ENCODE data around the gene PDE9A. TPM values are rescaled to one million over a fixed set of nuclear protein-coding genes. Genes with fewer than 3 reads are reported as not detected.

Gene PDE9A
- polyA plus RNA-seq, 1 experiment, result 0.14 TPM

- POLR2A ChIA-PET, result no interaction called here
- no peak overlapping the region for H3K27ac ChIP-seq (ENCODE audit: low read depth, low read length)
- H3K27me3 ChIP-seq (ENCODE audit: control insufficient read depth, insufficient read depth, low read length), result peaks cover 12% of the 10 kb centered on the region
- CTCF ChIA-PET, result no interaction called here
- TF ChIP-seq CTCF (IDR thresholded peaks at IDR 0.05; ENCODE audit: low read depth, low read length), result no peak
- H3K9me3 ChIP-seq (ENCODE audit: control insufficient read depth, insufficient read depth, low read length), result no peaks in the 10 kb centered on the region
- no peak overlapping the region for H3K4me3 ChIP-seq (ENCODE audit: low read depth, low read length)
- DNase-seq (ENCODE audit: low read depth, low spot score), result no peak
Observed at GRCh38 chr21:42739061-42739931, 85.9 kb downstream of the PDE9A start.

GRCh38 chr21:42740405-42740909, 87.0 kb downstream of the PDE9A start:
- TF ChIP-seq CTCF (IDR thresholded peaks at IDR 0.05; ENCODE audit: low read depth, low read length), result no peak
- H3K4me3 ChIP-seq (ENCODE audit: low read depth, low read length), result no peak overlapping the region
- ChIA-PET CTCF (no interaction called here), POLR2A (no interaction called here)
- no peak for DNase-seq (ENCODE audit: low read depth, low spot score)
- peaks cover 5% of the 10 kb centered on the region for H3K27me3 ChIP-seq (ENCODE audit: control insufficient read depth, insufficient read depth, low read length)
- no peaks in the 10 kb centered on the region; the same call in 1 of the 2 replicates for H3K9me3 ChIP-seq (ENCODE audit: control insufficient read depth, insufficient read depth, low read length)
- no peak overlapping the region for H3K27ac ChIP-seq (ENCODE audit: low read depth, low read length)

DNA sequence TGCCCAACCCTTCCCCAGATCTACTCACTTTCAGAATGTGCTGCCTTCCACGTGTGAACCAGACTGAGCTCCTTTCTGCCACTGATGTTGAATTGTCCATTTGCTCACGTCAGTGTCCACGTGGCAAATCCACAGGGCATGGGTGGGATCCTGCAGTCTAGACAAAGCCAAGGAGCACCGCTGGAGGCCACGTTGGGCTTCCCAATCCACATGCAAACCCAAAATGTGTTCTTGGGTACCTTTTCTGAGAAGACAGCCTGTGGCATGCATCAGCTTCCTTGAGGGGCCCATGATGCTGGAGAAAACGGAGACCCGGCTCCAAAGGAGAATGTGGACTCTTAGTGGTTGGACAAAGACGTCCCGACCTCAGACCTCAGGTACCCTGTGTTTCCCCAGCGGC, 87.6 kb downstream of the PDE9A start:
- no peak for TF ChIP-seq CTCF (IDR thresholded peaks at IDR 0.05; ENCODE audit: low read depth, low read length)
- no peak for DNase-seq (ENCODE audit: low read depth, low spot score)
- ChIA-PET POLR2A (no interaction called here), CTCF (no interaction called here)
- H3K4me3 ChIP-seq (ENCODE audit: low read depth, low read length), result no peak overlapping the region
- H3K27me3 ChIP-seq (ENCODE audit: control insufficient read depth, insufficient read depth, low read length), result peaks cover 5% of the 10 kb centered on the region
- H3K27ac ChIP-seq (ENCODE audit: low read depth, low read length), result no peak overlapping the region
- no peaks in the 10 kb centered on the region; the same call in 1 of the 2 replicates for H3K9me3 ChIP-seq (ENCODE audit: control insufficient read depth, insufficient read depth, low read length)

- POLR2A ChIA-PET, result no interaction called here
- H3K27me3 ChIP-seq (ENCODE audit: control insufficient read depth, insufficient read depth, low read length), result peaks cover 8% of the 10 kb centered on the region
- no peak overlapping the region for H3K27ac ChIP-seq (ENCODE audit: low read depth, low read length)
- TF ChIP-seq CTCF (IDR thresholded peaks at IDR 0.05; ENCODE audit: low read depth, low read length), result no peak
- no peaks in the 10 kb centered on the region; the same call in 1 of the 2 replicates for H3K9me3 ChIP-seq (ENCODE audit: control insufficient read depth, insufficient read depth, low read length)
- CTCF ChIA-PET, result no interaction called here
- no peak overlapping the region for H3K4me3 ChIP-seq (ENCODE audit: low read depth, low read length)
- no peak for DNase-seq (ENCODE audit: low read depth, low spot score)
Observed at GRCh38 chr21:42744520-42745445, 91.4 kb downstream of the PDE9A start.
